GM18520 (cell line): ENCODE measurements around the gene RPS6KA2.

Experiments used
- ATAC-seq: cut with Tn5 transposase; IDR thresholded peaks from one replicate; pipeline ENCODE4 v1.9.1; 2021; ENCODE audit not compliant: unreplicated experiment

RPS6KA2 gene

GRCh38 chr6:166578536-166579236 lies 48.4 kb downstream of the RPS6KA2 start:
- no peak for ATAC-seq

GRCh38 chr6:166575205-166575604 lies 51.8 kb downstream of the RPS6KA2 start:
- no peak for ATAC-seq

DNA sequence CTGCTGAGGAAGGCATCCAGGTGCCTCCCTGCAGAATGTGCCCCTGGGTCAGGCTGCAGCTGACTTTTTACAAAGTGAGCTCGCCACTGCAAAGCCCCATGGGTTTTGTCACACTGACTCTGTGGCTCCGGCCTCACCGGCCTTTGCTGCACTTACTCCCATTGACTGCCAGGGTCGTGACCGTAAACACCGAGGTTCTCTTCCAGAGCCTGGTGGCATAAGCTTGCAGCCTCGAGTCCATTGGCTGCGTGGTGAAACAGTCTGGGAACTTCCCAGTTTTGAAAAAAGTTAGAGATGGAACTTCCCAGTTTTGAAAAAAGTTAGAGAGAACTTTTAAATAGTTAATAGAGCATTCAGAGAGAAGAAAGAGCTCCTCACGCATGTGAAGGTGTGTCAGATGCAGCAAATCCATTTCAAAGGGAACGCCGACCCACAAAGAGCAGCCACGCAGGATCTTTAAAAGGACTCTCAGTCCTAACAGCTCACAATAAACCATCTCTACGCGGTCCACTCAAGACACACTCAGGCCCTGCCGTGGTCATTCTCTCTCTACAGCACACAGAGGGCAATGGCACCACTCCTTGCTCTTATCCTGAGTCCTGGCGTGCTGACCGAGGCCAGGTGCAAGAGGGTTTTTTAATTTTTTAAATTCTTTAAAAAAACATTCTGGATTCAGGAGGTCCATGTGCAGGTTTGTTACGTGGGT lies 53.4 kb downstream of the RPS6KA2 start:
- ATAC-seq: no peak

DNA sequence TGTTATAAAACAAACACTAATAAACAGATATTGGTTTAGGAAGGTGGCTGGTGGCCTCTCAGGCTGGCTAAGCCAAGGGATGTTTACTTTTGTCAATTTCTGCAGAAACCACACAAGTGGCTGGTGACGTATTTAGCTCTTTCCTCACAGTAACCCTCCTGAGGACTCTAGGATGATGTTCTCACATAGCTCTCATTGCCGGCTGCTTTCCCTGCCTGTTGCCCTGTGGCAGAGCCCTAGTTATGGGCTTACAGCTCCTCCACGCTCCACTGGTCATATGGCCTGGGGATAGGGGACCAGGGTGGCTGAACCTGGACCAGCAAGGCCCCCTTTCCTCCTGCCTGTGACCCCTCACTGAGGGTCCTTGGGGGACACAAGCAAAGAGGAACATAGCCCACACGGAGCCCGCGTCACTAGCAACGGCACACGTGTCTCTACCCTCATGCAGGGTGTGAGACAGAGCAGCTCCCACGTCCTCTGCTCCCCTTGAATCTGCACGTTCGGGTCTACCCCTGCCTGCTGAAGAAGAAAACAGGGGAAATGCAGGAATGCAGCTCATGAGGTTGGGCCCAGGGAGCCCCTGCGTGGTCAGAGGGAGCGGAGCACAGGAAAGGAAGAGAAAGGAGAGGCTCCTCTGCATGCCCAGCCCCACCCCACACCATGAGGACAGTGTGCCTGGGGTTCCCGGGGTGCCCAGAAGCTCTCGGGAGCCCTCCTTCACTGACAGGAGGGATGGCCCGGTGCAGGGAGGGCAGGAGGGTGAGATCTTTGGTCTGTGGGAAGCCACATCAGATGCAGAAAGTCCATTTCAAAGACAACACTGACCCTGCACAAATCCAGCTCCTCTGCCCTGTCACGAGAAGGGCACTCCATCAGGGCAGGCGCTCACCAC lies 54.4 kb downstream of the RPS6KA2 start:
- ATAC-seq: no peak

GRCh38 chr6:166570929-166571713 lies 55.9 kb downstream of the RPS6KA2 start:
- no peak for ATAC-seq

- ATAC-seq: no peak
Observed at GRCh38 chr6:166569206-166569605, 57.8 kb downstream of the RPS6KA2 start.

DNA sequence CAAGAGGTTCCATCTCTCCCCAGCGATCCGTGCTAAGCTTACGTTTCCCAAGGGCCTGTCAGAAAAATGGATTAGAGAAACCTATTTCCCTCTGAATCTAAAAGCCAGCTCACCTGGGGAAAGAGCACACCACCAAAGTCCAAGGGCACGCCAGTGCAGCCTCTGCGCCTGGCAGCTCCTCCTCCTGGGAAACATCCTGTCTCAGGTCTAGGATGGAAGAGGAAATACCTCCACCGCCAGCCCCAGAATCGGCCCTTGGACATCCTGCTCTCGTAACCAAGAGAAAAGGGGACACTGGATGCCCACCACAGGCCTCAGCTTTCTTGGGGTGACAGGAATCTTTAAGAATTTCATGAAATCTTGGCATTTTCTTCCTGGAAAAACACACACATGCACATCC lies 59.2 kb downstream of the RPS6KA2 start:
- ATAC-seq: no peak

DNA sequence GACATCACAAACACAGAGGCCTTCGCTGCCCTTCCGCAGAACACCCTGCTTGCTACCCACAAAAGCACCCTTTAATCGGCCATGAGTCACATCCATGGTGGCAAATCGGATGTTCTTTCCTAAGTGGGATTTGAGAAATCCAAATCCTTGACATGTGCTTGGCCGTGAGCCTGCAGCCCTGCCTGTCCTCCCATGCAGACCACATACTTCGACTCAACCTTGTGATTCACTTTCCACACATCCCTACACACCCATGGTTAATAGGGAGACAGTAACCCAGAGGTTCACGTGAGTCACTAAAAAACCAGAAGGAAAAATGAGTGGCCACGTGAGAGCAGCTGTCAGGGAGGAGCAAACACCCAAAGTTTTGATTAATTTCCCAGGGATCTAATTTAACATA lies 59.9 kb downstream of the RPS6KA2 start:
- ATAC-seq: no peak

DNA sequence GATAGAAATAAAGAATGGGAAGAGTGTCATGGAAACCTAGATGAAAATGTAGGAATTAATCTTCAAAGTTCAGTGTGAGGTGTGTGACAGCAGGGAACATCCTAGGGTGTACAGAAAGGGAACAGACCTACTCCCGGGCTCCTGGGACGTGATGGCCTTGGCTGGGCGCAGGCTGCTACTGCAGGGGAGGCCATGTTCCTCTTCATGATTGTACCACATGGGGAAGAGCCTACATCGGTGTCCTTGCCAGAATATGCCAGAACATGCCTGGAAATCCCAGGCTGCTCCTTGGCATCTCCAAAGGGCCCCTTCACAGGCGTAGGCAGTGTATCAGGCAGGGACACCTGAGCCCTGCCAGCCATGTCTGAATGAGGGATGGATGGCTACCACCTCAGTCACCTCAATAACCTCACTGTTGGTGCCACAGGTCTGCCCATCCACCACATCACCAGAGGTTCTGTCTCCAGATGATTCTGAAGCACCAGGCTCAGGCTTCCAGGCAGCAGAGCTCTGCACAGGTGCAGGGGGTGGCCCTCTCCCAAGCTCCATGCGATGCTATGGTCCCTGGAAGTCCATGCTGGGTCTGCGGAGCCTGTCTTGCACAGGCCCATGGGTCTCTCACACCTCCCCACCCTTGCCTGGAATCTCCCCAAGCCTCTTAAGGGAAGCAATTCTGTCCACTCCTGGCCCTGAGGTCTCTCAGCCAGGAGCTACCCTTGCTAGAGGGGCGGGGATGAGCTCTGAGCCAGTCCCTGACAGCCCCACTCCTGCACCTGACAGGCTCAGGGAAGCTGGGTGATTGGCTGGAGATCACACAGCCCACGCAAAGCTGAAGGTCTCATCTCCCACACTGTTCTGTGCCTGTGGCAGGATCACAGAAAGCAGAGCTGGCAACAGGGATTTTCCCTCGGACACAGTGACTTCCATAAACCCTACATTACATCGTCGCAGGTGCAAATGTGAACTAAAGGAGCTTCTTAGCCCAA lies 60.7 kb downstream of the RPS6KA2 start:
- no peak for ATAC-seq

DNA sequence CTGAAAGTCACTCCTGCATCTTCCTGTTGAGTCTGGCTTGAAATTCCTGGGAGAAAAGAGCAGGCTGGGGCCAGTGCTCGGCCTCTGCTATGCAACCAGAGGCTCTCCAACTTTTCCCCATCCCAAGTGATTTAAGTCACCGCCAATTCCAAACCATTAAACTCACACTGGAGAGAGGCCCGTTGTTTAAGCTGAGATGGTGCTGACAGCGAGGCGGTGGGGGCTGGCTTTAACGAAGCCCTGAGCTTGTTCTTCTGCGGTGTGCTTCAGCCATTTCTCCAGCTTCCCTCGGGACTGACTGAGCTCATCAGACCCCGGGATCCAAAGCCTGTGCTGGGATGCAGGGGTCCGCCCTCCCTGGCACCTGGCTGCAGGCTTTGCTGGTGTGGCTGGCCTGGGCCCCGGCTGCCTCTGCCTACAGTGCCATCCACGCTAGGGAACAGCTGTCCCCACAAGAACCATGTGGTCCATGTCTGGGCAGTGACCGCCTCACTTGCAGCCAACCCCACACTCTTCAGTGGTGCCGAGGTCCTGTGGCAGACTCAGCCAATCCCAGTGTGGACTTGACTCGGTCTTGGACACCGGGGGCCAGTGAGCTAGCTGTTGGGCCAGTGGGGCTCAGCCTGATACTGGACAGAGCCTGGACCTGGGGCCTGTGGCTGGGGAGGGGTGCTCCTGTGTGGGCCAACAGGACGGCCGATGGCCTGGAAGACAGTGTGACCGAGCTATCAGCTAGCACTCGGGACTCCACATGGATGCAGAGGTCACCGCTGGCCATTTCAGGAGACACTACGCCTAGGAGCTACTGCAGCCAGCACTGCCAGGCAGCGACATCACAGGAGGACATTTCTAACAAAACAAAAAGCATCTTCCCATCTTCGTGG lies 61.7 kb downstream of the RPS6KA2 start:
- no peak for ATAC-seq

- ATAC-seq: no peak
Observed at GRCh38 chr6:166563805-166564204, 63.2 kb downstream of the RPS6KA2 start.

GRCh38 chr6:166563200-166563599 lies 63.9 kb downstream of the RPS6KA2 start:
- no peak for ATAC-seq

DNA sequence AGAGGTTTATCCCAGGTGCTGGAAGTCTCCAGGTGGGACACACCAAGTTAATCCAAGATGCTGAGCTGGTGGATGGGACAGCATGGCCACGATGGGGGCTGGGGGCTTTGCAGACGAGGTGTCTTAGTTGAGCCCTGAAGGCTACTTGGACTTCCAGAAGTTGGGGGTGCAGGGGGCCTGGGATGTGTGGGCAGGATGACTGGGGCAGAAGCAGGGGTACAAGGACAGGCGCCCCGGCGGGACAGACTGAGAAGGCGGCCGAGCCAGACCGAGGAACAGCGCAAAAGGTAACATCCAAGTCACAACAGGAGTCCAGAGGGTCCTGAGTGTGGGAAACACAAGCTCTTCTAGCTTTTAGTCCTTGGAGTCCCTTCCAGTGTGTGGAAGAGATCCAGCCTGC lies 64.3 kb downstream of the RPS6KA2 start:
- ATAC-seq: no peak

- no peak for ATAC-seq
Observed at GRCh38 chr6:166561771-166562359, 65.2 kb downstream of the RPS6KA2 start.

GRCh38 chr6:166560222-166560621 lies 66.8 kb downstream of the RPS6KA2 start:
- no peak for ATAC-seq

DNA sequence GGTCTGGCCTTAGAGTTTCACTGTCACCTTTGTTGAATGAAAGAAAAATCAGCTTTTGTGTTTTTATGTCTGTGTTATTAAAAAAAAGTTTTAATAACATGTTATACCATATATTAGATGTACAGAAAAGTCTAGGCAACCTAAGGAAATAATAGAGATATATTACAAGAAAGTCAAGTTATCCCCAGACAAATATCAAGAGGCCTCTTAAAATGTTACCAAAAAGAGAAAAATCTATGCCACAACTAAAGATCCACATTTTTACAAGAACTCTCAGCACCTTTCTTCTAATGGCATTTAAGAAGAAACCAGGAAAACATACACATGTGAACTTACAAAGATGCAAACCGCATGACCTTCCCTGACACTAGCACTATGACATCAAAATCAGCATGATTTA lies 67.4 kb downstream of the RPS6KA2 start:
- no peak for ATAC-seq

GRCh38 chr6:166559211-166559610 lies 67.8 kb downstream of the RPS6KA2 start:
- ATAC-seq: no peak
